HCT116 (cell line): Measurements from ENCODE around the gene DKK3. TPM values are rescaled to one million over a fixed set of nuclear protein-coding genes. Genes with fewer than 3 reads are reported as not detected.

Experiments
- ATAC-seq: fragments of 200-7000 bp; cut with Tn5 transposase; 2 replicates; pipeline ENCODE4 v1.9.1; 2020; ENCODE audit warnings: mild to moderate bottlenecking, moderate library complexity
- BruUV-seq: library from RNA; stranded (reverse); fragments of 400-500 nt; replicated peaks from 2 replicates; lab custom pipeline; 2021; lab: Mats Ljungman, UMichigan
- CTCF ChIA-PET: fragments of 300-600 bp; sonication (Branson Sonifier 250); formaldehyde crosslinking; loops from one replicate; lab custom pipeline; 2021; ENCODE audit warnings: antibody characterized with exemption; lab: Charles Lee
- POLR2A ChIA-PET: fragments of 300-600, 350-600 bp; sonication (Branson Sonifier 250); formaldehyde crosslinking; loops from one replicate; lab custom pipeline; 2021; ENCODE audit warnings: antibody characterized with exemption; lab: Charles Lee
- RAD21 ChIA-PET, 2 experiments: fragments of 300-600 bp; sonication (Branson Sonifier 250); formaldehyde crosslinking; loops; one replicate each; lab custom pipeline; 2023; ENCODE audit warnings: low total read pairs in 2 of 2; ENCODE audit not compliant: uncharacterized antibody in 2 of 2, unreplicated experiment in 2 of 2, low non-redundant PET in 1 of 2; lab: Charles Lee
- DNase-seq: peaks from one replicate; pipeline ENCODE4 v3.0.0-alpha.2; 2010; ENCODE audit warnings: low read depth, low spot score
- H2AFZ ChIP-seq: fragments of 200-600 bp; shearing (Covaris generic), sonication (generic); 2 replicates; pipeline ENCODE4 v1.6.1; 2017; ENCODE audit warnings: low read depth, mixed run types, mixed read lengths, antibody characterized with exemption, low read length; ENCODE audit not compliant: poor library complexity, severe bottlenecking
- H3K27ac ChIP-seq: 2 replicates; pipeline ENCODE4 v1.5.1; 2012; ENCODE audit warnings: low read depth, low read length
- H3K27me3 ChIP-seq: fragments of 200-600 bp; sonication (generic); 2 replicates; pipeline ENCODE4 v1.6.1; 2016; ENCODE audit warnings: mixed run types, low read length, mixed read lengths; ENCODE audit not compliant: insufficient read depth
- H3K36me3 ChIP-seq, 2 experiments: fragments of 200-500 bp in 1 of 2; fragments of 200-600 bp in 1 of 2; sonication (Bioruptor generic) in 1 of 2; sonication (generic) in 1 of 2; 2 replicates each; pipeline versions ENCODE4 v1.5.1 to v1.6.1; 2014 to 2016; ENCODE audit warnings: low read length in 2 of 2, inconsistent platforms in 1 of 2, mixed read lengths in 1 of 2, mixed run types in 1 of 2; ENCODE audit not compliant: insufficient read depth in 2 of 2, control insufficient read depth in 1 of 2
- H3K4me1 ChIP-seq, 2 experiments: fragments of 200-600 bp in 1 of 2; sonication (generic) in 1 of 2; 2 replicates each; pipeline versions ENCODE4 v1.5.1 to v1.6.1; 2012 to 2017; ENCODE audit warnings: low read length in 2 of 2, inconsistent platforms in 1 of 2, mild to moderate bottlenecking in 1 of 2, mixed read lengths in 1 of 2, mixed run types in 1 of 2, moderate library complexity in 1 of 2; ENCODE audit not compliant: insufficient read depth in 2 of 2, control insufficient read depth in 1 of 2
- H3K4me2 ChIP-seq: fragments of 200-600 bp; sonication (generic); 2 replicates; pipeline ENCODE4 v1.6.1; 2017; ENCODE audit warnings: mixed run types, low read length, mixed read lengths
- H3K4me3 ChIP-seq, 2 experiments: fragments of 200-600 bp in 1 of 2; sonication (generic) in 1 of 2; replicated peaks in 1 of 2; 2 replicates each; pipeline ENCODE4 v1.5.1; 2011 to 2016; ENCODE audit warnings: low read length in 2 of 2, control low read depth in 1 of 2, low read depth in 1 of 2, mild to moderate bottlenecking in 1 of 2, mixed read lengths in 1 of 2, mixed run types in 1 of 2
- H3K79me2 ChIP-seq: fragments of 200-600 bp; sonication (generic); 2 replicates; pipeline ENCODE4 v1.6.1; 2017; ENCODE audit warnings: mild to moderate bottlenecking, mixed run types, low read length, moderate library complexity, mixed read lengths; ENCODE audit not compliant: insufficient read depth
- H3K9ac ChIP-seq: fragments of 200-600 bp; sonication (generic); 2 replicates; pipeline ENCODE4 v1.6.1; 2016; ENCODE audit warnings: low read length, mixed read lengths
- H3K9me2 ChIP-seq: fragments of 200-600 bp; sonication (generic), shearing (Covaris generic); 2 replicates; pipeline ENCODE4 v1.6.1; 2017; ENCODE audit warnings: mixed run types, mild to moderate bottlenecking, moderate library complexity; ENCODE audit not compliant: insufficient read depth
- H3K9me3 ChIP-seq, 2 experiments: fragments of 200-500 bp in 1 of 2; fragments of 200-600 bp in 1 of 2; sonication (Bioruptor generic) in 1 of 2; sonication (generic) in 1 of 2; 2 replicates each; pipeline ENCODE4 v1.6.1; 2014 to 2017; ENCODE audit warnings: low read length in 2 of 2, mixed read lengths in 2 of 2, inconsistent platforms in 1 of 2, low read depth in 1 of 2, mild to moderate bottlenecking in 1 of 2, mixed run types in 1 of 2, moderate library complexity in 1 of 2; ENCODE audit not compliant: control insufficient read depth in 1 of 2, insufficient read depth in 1 of 2
- H4K20me1 ChIP-seq: fragments of 200-600 bp; sonication (generic), shearing (Covaris generic); 2 replicates; pipeline ENCODE4 v1.6.1; 2017; ENCODE audit warnings: mixed run types, mild to moderate bottlenecking, moderate library complexity; ENCODE audit not compliant: insufficient read depth
- ATF3 ChIP-seq: IDR thresholded peaks from 2 replicates; pipeline ENCODE4 v1.6.1; 2012
- CBX3 ChIP-seq: IDR thresholded peaks from 2 replicates; pipeline ENCODE4 v1.6.1; 2012; ENCODE audit warnings: low read depth
- CEBPB ChIP-seq: IDR thresholded peaks from 2 replicates; pipeline ENCODE4 v1.6.1; 2012; ENCODE audit warnings: low read depth
- CTCF ChIP-seq, 3 experiments: fragments of 200-600 bp in 1 of 3; sonication (generic) in 1 of 3; IDR thresholded peaks in 2 of 3; conservative IDR thresholded peaks in 1 of 3; 2 replicates each; pipeline ENCODE4 v1.5.1; 2012 to 2017; ENCODE audit warnings: low read depth in 2 of 3, low read length in 2 of 3, antibody characterized with exemption in 1 of 3, borderline replicate concordance in 1 of 3, control low read depth in 1 of 3, mild to moderate bottlenecking in 1 of 3, mixed read lengths in 1 of 3, mixed run types in 1 of 3, moderate library complexity in 1 of 3; ENCODE audit not compliant: insufficient read depth in 1 of 3
- EZH2phosphoT487 ChIP-seq: fragments of 200-600 bp; IDR thresholded peaks from 2 replicates; pipeline ENCODE4 v1.6.1; 2018; ENCODE audit warnings: antibody characterized with exemption, borderline replicate concordance
- FOSL1 ChIP-seq: IDR thresholded peaks from 2 replicates; pipeline ENCODE4 v1.6.1; 2012; ENCODE audit warnings: low read depth
- MAX ChIP-seq: IDR thresholded peaks from 2 replicates; pipeline ENCODE4 v1.6.1; 2012
- RAD21 ChIP-seq: IDR thresholded peaks from 2 replicates; pipeline ENCODE4 v1.6.1; 2012; ENCODE audit warnings: low read depth, mild to moderate bottlenecking
- SIN3A ChIP-seq: IDR thresholded peaks from 2 replicates; pipeline ENCODE4 v1.6.1; 2012; ENCODE audit warnings: low read depth
- SP1 ChIP-seq: IDR thresholded peaks from 2 replicates; pipeline ENCODE4 v1.6.1; 2012; ENCODE audit warnings: low read depth
- SRF ChIP-seq: IDR thresholded peaks from 2 replicates; pipeline ENCODE4 v1.6.1; 2012; ENCODE audit warnings: low read depth
- TCF7L2 ChIP-seq: IDR thresholded peaks from 2 replicates; pipeline ENCODE4 v1.7.0; 2011; ENCODE audit warnings: borderline replicate concordance, inconsistent platforms; ENCODE audit not compliant: insufficient read depth, insufficient read length; ENCODE audit errors: extremely low read depth
- YY1 ChIP-seq: IDR thresholded peaks from 2 replicates; pipeline ENCODE4 v1.6.1; 2011; ENCODE audit warnings: low read length, low read depth, moderate library complexity, mild to moderate bottlenecking; ENCODE audit not compliant: insufficient replicate concordance; ENCODE audit errors: extremely low read depth
- ZBTB33 ChIP-seq: IDR thresholded peaks from 2 replicates; pipeline ENCODE4 v1.6.1; 2011; ENCODE audit warnings: mild to moderate bottlenecking, low read length, moderate library complexity; ENCODE audit not compliant: insufficient replicate concordance; ENCODE audit errors: extremely low read depth
- ZFX ChIP-seq: fragments of 450-650 bp; IDR thresholded peaks from 2 replicates; pipeline ENCODE4 v1.6.1; 2017
- intact Hi-C: fragments of 100-400 bp; cut with micrococcal nuclease; formaldehyde crosslinking; loops from 2 replicates; pipeline ENCODE4 v1.10.0; 2022
- total RNA-seq: library from RNA; stranded (reverse); gene quantifications from one replicate; pipeline ENCODE4 v1.2.1, GENCODE V29; 2021; ENCODE audit not compliant: unreplicated experiment

The DKK3 gene
- total RNA-seq, 1 experiment from 2014 or later = 0.49 TPM

- Histone ChIP-seq H3K4me2 (no peak overlapping the region), H3K4me1 (peaks cover 0 to 7% of the 10 kb centered on the region in 2 experiments; a peak in 1 of 4 replicates), H2AFZ (no peak overlapping the region), H3K4me3 (no peak overlapping the region)
- CTCF ChIA-PET = no interaction called here
- ATAC-seq = no peak
- TF ChIP-seq CBX3 = no peak
- TF ChIP-seq SP1 = no peak
- TF ChIP-seq CEBPB = no peak
- no peak for TF ChIP-seq ATF3
- no peak for TF ChIP-seq EZH2phosphoT487
- no peak for TF ChIP-seq YY1
- no peak for TF ChIP-seq ZFX
- no peak for TF ChIP-seq SRF
- TF ChIP-seq CTCF (IDR thresholded peaks at IDR 0.05 in 2 of 3, conservative IDR thresholded peaks at IDR 0.05 in 1 of 3; ENCODE audit: borderline replicate concordance in 1 of 3, insufficient read depth in 1 of 3, low read depth in 2 of 3, low read length in 2 of 3) = no peak
- no peak for TF ChIP-seq TCF7L2
- TF ChIP-seq SIN3A = no peak
- no peak for TF ChIP-seq FOSL1
- no peak for TF ChIP-seq MAX
- TF ChIP-seq ZBTB33 = no peak
- no peak for TF ChIP-seq RAD21
- TF ChIP-seq, all 23 proteins: peak for 0
- RAD21 ChIA-PET = no interaction called here
- Histone ChIP-seq H3K9me3 (no peaks in the 10 kb centered on the region), H3K27me3 (no peaks in the 10 kb centered on the region), H4K20me1 (no peaks in the 10 kb centered on the region), H3K27ac (no peak overlapping the region), H3K79me2 (no peaks in the 10 kb centered on the region), H3K9me2 (no peaks in the 10 kb centered on the region), H3K9ac (no peak overlapping the region), H3K36me3 (no peaks in the 10 kb centered on the region)
- POLR2A ChIA-PET = no interaction called here
- TSS peak; percentile 9 for BruUV-seq
- intact Hi-C loops = no loop called here
- no peak for DNase-seq
These were observed 45.4 kb downstream of the DKK3 start for GRCh38 chr11:11963067-11963466.
